ENCODE measurements around the gene CLEC1B.
"Not testable (repeated sequence)": the region's sequence is repeated elsewhere in the genome, so short reads cannot be mapped to it uniquely, and the experiment has no call there.

GRCh38 chr12:10026666-10027065 lies 27.7 kb upstream of the CLEC1B start:
- TF ChIP-seq CTCF, POLR2A (IDR thresholded peaks at IDR 0.05): not testable (repeated sequence)
